VCaP (cell line): ENCODE results near the gene DCAF11.

ENCODE experiments used
- H3K27ac ChIP-seq: fragments of 450-650 bp; 2 replicates; pipeline ENCODE4 v1.5.1; 2017
- TF ChIP-seq, protein P1 (sequence below): fragments of 450-650 bp; conservative IDR thresholded peaks from 2 replicates; pipeline ENCODE4 v1.5.1; 2017; ENCODE audit warnings: mild to moderate bottlenecking, moderate library complexity

DCAF11 gene

DNA sequence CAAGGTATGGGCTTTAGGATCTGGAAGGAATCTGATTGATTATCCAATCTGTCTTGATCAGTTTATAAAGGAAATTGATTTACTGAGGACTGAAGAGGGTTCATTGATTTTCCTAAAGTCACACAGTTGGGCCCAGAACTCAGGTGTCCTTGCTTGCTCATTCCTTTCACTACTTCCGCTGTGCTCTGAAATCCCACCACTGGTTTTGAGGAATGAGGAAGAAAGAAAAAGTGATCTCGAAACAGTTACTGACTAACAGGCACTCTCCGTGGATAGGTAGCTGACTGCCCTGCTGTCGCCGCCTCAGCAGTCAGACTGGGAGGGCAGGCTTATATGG is 15.8 kb downstream of the DCAF11 start, which contains the start of gene FITM1:
Gene FITM1, plus strand, starts transcription at position 280 of the 337 bp plus-strand sequence. CDS start 905 bp downstream, outside the sequence.
- H3K27ac ChIP-seq, result no peak within 1 kb of the TSS
- TF ChIP-seq, protein P1, sequence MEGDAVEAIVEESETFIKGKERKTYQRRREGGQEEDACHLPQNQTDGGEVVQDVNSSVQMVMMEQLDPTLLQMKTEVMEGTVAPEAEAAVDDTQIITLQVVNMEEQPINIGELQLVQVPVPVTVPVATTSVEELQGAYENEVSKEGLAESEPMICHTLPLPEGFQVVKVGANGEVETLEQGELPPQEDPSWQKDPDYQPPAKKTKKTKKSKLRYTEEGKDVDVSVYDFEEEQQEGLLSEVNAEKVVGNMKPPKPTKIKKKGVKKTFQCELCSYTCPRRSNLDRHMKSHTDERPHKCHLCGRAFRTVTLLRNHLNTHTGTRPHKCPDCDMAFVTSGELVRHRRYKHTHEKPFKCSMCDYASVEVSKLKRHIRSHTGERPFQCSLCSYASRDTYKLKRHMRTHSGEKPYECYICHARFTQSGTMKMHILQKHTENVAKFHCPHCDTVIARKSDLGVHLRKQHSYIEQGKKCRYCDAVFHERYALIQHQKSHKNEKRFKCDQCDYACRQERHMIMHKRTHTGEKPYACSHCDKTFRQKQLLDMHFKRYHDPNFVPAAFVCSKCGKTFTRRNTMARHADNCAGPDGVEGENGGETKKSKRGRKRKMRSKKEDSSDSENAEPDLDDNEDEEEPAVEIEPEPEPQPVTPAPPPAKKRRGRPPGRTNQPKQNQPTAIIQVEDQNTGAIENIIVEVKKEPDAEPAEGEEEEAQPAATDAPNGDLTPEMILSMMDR, result no peak

DNA sequence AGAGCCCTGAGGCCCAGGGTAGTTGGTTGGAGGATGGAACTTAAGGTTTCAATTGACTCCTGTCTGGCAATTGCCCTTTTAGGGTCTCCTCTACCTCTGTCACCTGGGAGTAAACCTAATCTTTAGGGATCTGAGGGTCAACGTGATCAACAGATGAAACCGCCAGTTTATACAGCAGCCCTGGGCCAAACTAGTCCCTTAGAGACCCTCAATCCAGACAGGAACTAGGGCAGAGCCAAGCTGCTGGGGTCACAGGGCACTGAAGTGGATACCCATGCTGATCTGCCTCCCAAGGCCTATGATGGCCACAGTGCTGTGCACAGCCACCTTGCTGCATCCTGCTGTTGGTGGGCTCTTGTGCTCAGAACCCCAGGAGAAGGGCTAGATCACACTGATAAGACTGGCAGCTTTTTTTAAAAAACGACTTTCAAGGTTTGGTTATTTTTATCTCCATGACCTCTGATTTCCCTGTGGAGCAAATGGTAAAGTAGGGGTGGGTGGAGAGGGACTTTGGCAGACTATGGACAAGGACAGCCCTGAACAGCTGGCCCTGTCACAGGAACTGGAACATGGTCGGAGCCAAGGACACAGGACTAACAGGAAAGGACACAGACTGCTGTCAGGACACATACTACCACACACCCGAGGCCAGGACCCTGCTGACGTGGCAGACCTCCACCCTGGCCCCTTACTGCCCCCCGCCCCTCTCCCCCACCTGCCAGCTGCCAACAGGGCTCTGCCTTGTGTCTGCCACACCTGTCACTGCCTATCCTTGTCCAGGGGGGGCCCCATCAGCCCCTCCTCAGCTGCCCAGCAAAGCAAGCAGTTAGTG is 16.4 kb downstream of the DCAF11 start:
- H3K27ac ChIP-seq, result no peak overlapping the region
- TF ChIP-seq, protein P1, result no peak

DNA sequence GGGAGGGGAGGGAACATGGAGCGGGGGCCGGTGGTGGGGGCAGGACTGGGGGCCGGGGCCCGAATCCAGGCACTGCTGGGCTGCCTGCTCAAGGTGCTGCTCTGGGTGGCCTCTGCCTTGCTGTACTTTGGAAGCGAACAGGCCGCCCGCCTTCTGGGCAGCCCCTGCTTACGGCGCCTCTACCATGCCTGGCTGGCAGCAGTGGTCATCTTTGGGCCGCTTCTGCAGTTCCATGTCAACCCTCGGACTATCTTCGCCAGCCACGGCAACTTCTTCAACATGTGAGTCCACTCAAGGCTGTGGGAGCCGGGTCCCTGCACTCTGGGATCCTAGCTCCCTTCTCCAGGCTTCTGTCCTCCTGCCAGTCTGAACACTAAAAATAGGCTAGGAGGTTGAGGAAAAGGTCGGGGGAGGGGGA is 17.0 kb downstream of the DCAF11 start:
- TF ChIP-seq, protein P1, result no peak
- peak overlapping the region; percentile 63 for H3K27ac ChIP-seq

DNA sequence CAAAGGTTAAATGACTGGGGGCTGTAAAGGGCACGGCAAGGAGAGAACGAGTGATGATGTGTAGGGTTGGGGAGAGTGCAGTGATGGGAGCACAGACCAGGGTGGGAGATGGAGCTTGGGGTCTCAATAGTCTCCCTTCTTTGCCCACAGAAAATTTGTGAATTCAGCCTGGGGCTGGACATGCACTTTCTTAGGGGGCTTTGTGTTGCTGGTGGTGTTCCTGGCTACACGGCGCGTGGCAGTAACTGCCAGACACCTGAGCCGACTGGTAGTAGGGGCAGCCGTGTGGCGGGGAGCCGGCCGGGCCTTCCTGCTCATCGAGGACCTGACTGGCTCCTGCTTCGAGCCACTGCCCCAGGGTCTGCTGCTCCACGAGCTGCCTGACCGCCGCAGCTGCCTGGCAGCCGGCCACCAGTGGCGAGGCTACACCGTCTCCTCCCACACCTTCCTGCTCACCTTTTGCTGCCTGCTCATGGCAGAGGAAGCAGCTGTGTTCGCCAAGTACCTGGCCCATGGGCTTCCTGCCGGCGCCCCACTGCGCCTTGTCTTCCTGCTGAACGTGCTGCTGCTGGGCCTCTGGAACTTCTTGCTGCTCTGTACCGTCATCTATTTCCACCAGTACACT is 17.6 kb downstream of the DCAF11 start:
- TF ChIP-seq, protein P1, result no peak
- H3K27ac ChIP-seq, result peak overlapping the region; percentile 63

DNA sequence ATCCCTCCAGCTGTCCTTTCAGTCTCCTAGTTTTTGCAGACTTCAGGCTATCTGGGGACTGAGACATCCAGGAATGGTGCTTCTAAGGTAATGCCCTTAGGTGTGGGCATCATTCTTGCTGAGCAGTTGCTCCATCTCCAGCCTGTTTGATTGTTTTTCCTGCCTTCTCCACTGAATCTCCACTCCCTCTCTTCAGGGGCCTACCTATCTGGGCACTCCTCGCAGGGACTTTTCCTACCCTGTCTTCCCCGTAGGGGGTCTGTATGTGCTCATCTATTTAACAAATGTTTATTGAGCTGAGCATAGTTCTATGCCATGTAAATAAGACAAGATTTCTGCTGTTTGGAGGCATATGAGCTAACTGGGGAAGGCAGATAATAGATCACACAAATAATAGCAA is 18.4 kb downstream of the DCAF11 start:
- TF ChIP-seq, protein P1, result no peak
- H3K27ac ChIP-seq, result peak overlapping the region; percentile 63

DNA sequence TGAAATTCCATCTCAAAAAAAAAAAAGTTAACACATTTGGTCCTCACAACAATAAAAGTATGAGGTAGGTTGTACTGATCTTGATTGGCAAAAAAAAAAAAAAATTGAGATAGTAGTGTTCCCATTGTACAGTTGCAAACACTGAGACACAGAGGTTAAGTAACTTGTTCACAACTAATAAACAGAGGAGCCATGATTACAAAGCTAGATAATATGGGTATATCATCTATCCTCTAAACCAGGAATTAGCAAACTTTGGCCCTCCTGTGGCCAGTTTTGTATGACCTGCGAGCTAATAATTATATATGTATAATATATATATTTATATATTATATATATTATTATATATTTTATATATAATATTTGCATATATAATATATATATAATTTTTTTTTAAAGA is 19.2 kb downstream of the DCAF11 start:
- TF ChIP-seq, protein P1, result no peak
- H3K27ac ChIP-seq, result no peak overlapping the region

DNA sequence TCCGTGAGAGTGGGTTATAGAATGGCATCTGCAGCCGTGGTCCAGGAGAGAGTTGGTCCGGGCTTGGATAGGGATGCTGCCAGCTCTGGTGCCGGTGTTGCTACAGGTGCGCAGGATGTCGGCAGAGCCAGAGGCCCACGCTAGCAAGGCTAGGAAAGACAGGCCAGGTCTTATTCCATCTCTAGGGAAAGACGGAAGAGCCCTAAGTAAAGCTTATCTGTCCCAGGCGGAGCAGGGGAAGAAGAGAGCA is 20.9 kb downstream of the DCAF11 start:
- H3K27ac ChIP-seq, result peak overlapping the region; percentile 86
- TF ChIP-seq, protein P1, result no peak
